Transverse colon (tissue), 4 donors: ENCODE data around the gene PAK4. TPM values are rescaled to one million over a fixed set of nuclear protein-coding genes. Genes with fewer than 3 reads are reported as not detected.
"Not testable (repeated sequence)": the region's sequence is repeated elsewhere in the genome, so short reads cannot be mapped to it uniquely, and the experiment has no call there.

Source experiments
- DNase-seq: peaks from one replicate; pipeline ENCODE4 v3.0.0-alpha.2; 2019
- H3K27ac ChIP-seq, 4 donors: fragments of 200-600 bp; sonication (generic); 2 replicates each; pipeline ENCODE4 v1.5.1; 2016 to 2018; ENCODE audit warnings: inconsistent platforms in 4 of 4
- H3K27me3 ChIP-seq: fragments of 200-600 bp; sonication (generic); 2 replicates; pipeline ENCODE4 v1.5.1; 2017; ENCODE audit warnings: inconsistent platforms
- H3K36me3 ChIP-seq, 4 donors: fragments of 200-600 bp; sonication (generic); 2 replicates each; pipeline ENCODE4 v1.5.1; 2017 to 2019; ENCODE audit warnings: inconsistent platforms in 4 of 4
- H3K4me1 ChIP-seq, 4 donors: fragments of 200-600 bp; sonication (generic); 2 replicates each; pipeline ENCODE4 v1.5.1; 2017 to 2020; ENCODE audit warnings: inconsistent platforms in 4 of 4
- H3K4me3 ChIP-seq, 4 donors: fragments of 200-600 bp; sonication (generic); 1 replicate in 1 of 4; 2 replicates in 3 of 4; pipeline versions ENCODE4 v1.5.1 to v1.6.1; 2017 to 2019; ENCODE audit warnings: inconsistent platforms in 4 of 4
- H3K9me3 ChIP-seq, 2 donors: fragments of 200-600 bp; sonication (generic); 2 replicates each; pipeline ENCODE4 v1.5.1; 2017 to 2019; ENCODE audit warnings: inconsistent platforms in 2 of 2
- CTCF ChIP-seq, 5 experiments: fragments of 200-600 bp in 3 of 5; fragments of 450-650 bp in 2 of 5; sonication (generic) in 3 of 5; IDR thresholded peaks; 1 replicate in 2 of 5; 2 replicates in 3 of 5; pipeline ENCODE4 v1.5.1; 2016 to 2017; ENCODE audit warnings: antibody characterized with exemption in 5 of 5, inconsistent platforms in 3 of 5, mild to moderate bottlenecking in 2 of 5, moderate library complexity in 1 of 5
- EP300 ChIP-seq: sonication (generic); formaldehyde crosslinking; IDR thresholded peaks from one replicate; pipeline ENCODE4 v1.6.1; 2017; ENCODE audit warnings: antibody characterized with exemption, low read depth
- POLR2A ChIP-seq: fragments of 450-650 bp; IDR thresholded peaks from one replicate; pipeline ENCODE4 v1.6.1; 2016; ENCODE audit warnings: antibody characterized with exemption, mild to moderate bottlenecking, moderate library complexity
- POLR2AphosphoS5 ChIP-seq, 3 donors: sonication (generic); formaldehyde crosslinking; IDR thresholded peaks; one replicate each; pipeline ENCODE4 v1.6.1; 2016; ENCODE audit warnings: antibody characterized with exemption in 3 of 3
- WGBS, 2 donors: methylation state at CpG; one replicate each; pipeline ENCODE4 v1.1.5; 2018; ENCODE audit warnings: low coverage in 1 of 2; 5-methylcytosine and 5-hydroxymethylcytosine counted together
- in situ Hi-C, 4 donors: fragments of 200-750 bp; cut with MboI; loops; one replicate each; pipeline versions ENCODE4 v1.15.0 to v1.15.1; 2017; ENCODE audit warnings: low sequenced_read_pairs in 3 of 4, low pct_ligation_motif_present in 1 of 4, low pct_unique_long_range_greater_than_20kb in 1 of 4
- intact Hi-C: fragments of 100-400 bp; cut with DNase I; formaldehyde crosslinking; loops from one replicate; pipeline ENCODE4 v1.15.1; 2023; ENCODE audit warnings: low total_unique reads
- total RNA-seq, 4 donors: library from RNA; depleted of rRNA; stranded (reverse); fragments of >200 nt; gene quantifications; one replicate each; pipeline ENCODE4 v1.1.0, GENCODE V29; 2016

The PAK4 gene
- total RNA-seq, 4 donors from 2014 or later = 43.8 to 96.1 (median 63.2) TPM

DNA sequence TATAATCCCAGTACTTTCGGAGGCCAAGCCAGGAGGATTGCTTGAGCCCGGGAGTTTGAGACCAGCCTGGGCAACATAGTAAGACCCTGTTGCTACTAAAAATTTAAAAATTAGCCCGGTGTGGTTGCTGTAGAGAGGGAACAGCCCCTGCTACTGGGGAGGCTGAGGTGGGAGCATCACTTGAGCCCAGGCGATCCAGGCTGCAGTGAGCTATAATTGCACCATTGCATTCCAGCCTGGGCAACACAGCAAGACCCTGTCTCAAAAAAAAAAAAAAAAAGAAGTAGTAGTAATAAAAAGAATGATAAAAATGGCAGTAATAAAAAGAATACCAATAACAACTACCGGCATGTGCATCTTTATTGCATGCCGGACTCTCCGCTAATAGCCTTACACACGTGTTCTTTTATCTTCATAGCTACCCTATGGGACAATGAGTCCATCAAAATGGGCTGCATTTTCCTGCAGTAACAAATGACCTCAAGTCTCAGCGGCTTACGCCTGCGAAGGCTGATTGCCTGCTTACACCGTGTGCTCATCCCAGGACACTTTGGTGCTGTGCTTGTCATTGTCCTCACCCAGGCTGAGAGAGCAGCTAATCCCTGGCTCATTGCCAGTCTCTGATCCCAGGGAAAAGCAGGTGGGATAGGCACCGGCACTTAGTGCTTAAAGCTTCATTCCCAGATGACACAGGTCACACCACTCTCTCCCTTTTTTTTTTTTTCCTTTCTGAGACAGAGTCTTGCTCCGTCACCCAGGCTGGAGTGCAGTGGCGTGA is 92.8 kb downstream of the PAK4 start:
- Histone ChIP-seq H3K27me3 (peaks cover 26% of the 10 kb centered on the region), H3K36me3 (no peaks in the 10 kb centered on the region), H3K27ac (no peak overlapping the region), H3K4me3 (no peak overlapping the region), H3K4me1 (no peaks in the 10 kb centered on the region), H3K9me3 (no peaks in the 10 kb centered on the region)
- 79% methylated on average over 9 to 15 of the region's 15 CpGs for WGBS, 2 donors
- TF ChIP-seq POLR2AphosphoS5 (IDR thresholded peaks at IDR 0.05) = no peak
- TF ChIP-seq EP300 = no peak
- no peak for TF ChIP-seq CTCF (IDR thresholded peaks at IDR 0.05)
- no peak for TF ChIP-seq POLR2A
- in situ Hi-C loops = loop anchor here in 1 of 4 donors (25.0 kb wide), 1 partner anchor 631 kb away; no protein-coding TSS in a partner anchor
- intact Hi-C loops = no loop called here
- DNase-seq = no peak

GRCh38 chr19:39219108-39219507 is 93.5 kb downstream of the PAK4 start:
- in situ Hi-C loops = loop anchor here in 1 of 4 donors (25.0 kb wide), 1 partner anchor 632 kb away; no protein-coding TSS in a partner anchor
- intact Hi-C loops, H3K36me3 ChIP-seq, H3K4me3 ChIP-seq, H3K4me1 ChIP-seq, H3K9me3 ChIP-seq, H3K27ac ChIP-seq, DNase-seq: not testable (repeated sequence)
- H3K27me3 ChIP-seq = peaks cover 32% of the 10 kb centered on the region
- 55 to 65% methylated on average over 8 to 10 of the region's 10 CpGs for whole genome bisulfite sequencing, 2 donors

DNA sequence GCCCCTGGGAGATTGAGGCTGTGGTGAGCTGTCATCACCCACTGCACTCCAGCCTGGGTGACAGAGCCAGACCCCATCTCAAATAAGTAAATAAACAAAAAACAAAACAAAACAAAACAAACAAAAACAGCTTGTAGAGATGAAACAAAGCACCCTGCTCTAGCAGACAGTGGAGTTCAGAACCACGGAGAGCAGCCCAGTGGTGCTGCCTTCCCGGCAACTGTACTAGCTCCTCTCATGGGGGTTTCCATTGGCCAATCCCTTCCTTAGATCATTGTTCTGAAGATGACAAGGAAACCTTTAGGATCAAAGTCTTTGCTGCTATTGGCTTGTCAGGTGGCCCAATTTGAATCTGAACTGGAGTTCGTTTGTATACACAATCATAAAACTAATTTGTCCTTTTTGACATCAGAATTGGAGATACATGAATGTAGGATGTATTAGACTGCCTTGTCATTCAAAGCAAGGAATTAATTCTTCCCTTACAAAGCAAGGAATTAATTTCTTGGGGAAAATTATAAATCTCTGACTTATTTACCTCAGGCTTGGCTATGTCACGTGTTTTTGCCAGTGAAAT is 98.2 kb downstream of the PAK4 start:
- 30 to 31% methylated on average over 3 to 4 of the region's 4 CpGs for WGBS, 2 donors
- DNase-seq = no peak
- peaks cover 38% of the 10 kb centered on the region for H3K27me3 ChIP-seq

GRCh38 chr19:39224910-39225309 is 99.3 kb downstream of the PAK4 start:
- no peak overlapping the region for H3K4me3 ChIP-seq
- in situ Hi-C loops (loop anchor here in 1 of 4 donors (25.0 kb wide), 1 partner anchor 638 kb away; no protein-coding TSS in a partner anchor), intact Hi-C loops (no loop called here)
- H3K4me1 ChIP-seq = no peaks in the 10 kb centered on the region
- H3K36me3 ChIP-seq = no peaks in the 10 kb centered on the region
- WGBS, 2 donors = 26% methylated on average over 3 of the region's 3 CpGs; no CpG with 5 or more reads in 1 of the 2 donors
- DNase-seq = no peak
- no peak overlapping the region for H3K27ac ChIP-seq
- H3K27me3 ChIP-seq = peaks cover 38% of the 10 kb centered on the region
- H3K9me3 ChIP-seq = no peaks in the 10 kb centered on the region
- no peak for TF ChIP-seq EP300
- no peak for TF ChIP-seq CTCF (IDR thresholded peaks at IDR 0.05)
- TF ChIP-seq POLR2A = no peak
- TF ChIP-seq POLR2AphosphoS5 (IDR thresholded peaks at IDR 0.05) = no peak

More for the DNA sequence above, 98.2 kb downstream of the PAK4 start:
- Histone ChIP-seq H3K36me3 (no peaks in the 10 kb centered on the region), H3K9me3 (no peaks in the 10 kb centered on the region), H3K4me1 (no peaks in the 10 kb centered on the region), H3K27ac (no peak overlapping the region), H3K4me3 (no peak overlapping the region)
- intact Hi-C loops = no loop called here
- TF ChIP-seq EP300 = no peak
- no peak for TF ChIP-seq POLR2AphosphoS5 (IDR thresholded peaks at IDR 0.05)
- TF ChIP-seq CTCF (IDR thresholded peaks at IDR 0.05) = no peak
- no peak for TF ChIP-seq POLR2A
- in situ Hi-C loops = loop anchor here in 1 of 4 donors (25.0 kb wide), 1 partner anchor 636 kb away; no protein-coding TSS in a partner anchor

Other genes starting within 250 kb of the PAK4 start
- gene RINL, start 247.5 kb upstream of the PAK4 start, total RNA-seq = 1 to 10 TPM; 1.8 to 7.0 (median 3.6) TPM
- 100 to 1,000 TPM in 1 of 4 donors, 10 to 100 TPM in 3; 56.3 to 128 (median 64.2) TPM for gene SIRT2, start 226.2 kb upstream of the PAK4 start, total RNA-seq
- gene NFKBIB, start 225.8 kb upstream of the PAK4 start, total RNA-seq = 10 to 100 TPM in 3 of 4 donors, 1 to 10 TPM in 1; 6.2 to 53.9 (median 29.4) TPM
- gene CCER2, start 213.6 kb upstream of the PAK4 start, total RNA-seq = not detected
- 100 to 1,000 TPM in 1 of 4 donors, 10 to 100 TPM in 3; 21.4 to 186 (median 42.7) TPM for gene SARS2, start 195.0 kb upstream of the PAK4 start, total RNA-seq
- 10 to 100 TPM; 23.7 to 42.6 (median 34.7) TPM for gene MRPS12, start 194.8 kb upstream of the PAK4 start, total RNA-seq
- gene FBXO17, start 150.0 kb upstream of the PAK4 start, total RNA-seq = 1 to 10 TPM; 2.2 to 7.8 (median 2.4) TPM
- gene FBXO27, start 93.2 kb upstream of the PAK4 start, total RNA-seq = 1 to 10 TPM in 2 of 4 donors, under 1 TPM in 1, not detected in 1; 0.14 to 1.5 (median 1.1) TPM
- not detected for gene ACP7, start 41.4 kb upstream of the PAK4 start, total RNA-seq
- 1 to 10 TPM in 2 of 4 donors, under 1 TPM in 1, not detected in 1; 0.14 to 3.0 (median 1.1) TPM for gene NCCRP1, start 71.2 kb downstream of the PAK4 start, total RNA-seq
- not detected for gene SYCN, start 78.5 kb downstream of the PAK4 start, total RNA-seq
- gene IFNL3, start 119.2 kb downstream of the PAK4 start, total RNA-seq = not detected
- gene IFNL4, start 123.1 kb downstream of the PAK4 start, total RNA-seq = not detected
- gene IFNL2, start 142.6 kb downstream of the PAK4 start, total RNA-seq = not detected
- gene IFNL1, start 170.6 kb downstream of the PAK4 start, total RNA-seq = not detected
- under 1 TPM in 2 of 4 donors, not detected in 2; 0.14 to 0.64 TPM for gene LRFN1, start 195.1 kb downstream of the PAK4 start, total RNA-seq
- 10 to 100 TPM in 2 of 4 donors, 1 to 10 TPM in 1, not detected in 1; 7.6 to 18.7 (median 17.6) TPM for gene GMFG, start 210.3 kb downstream of the PAK4 start, total RNA-seq
- gene SAMD4B, start 216.6 kb downstream of the PAK4 start, total RNA-seq = 100 to 1,000 TPM in 1 of 4 donors, 10 to 100 TPM in 3; 60.7 to 102 (median 77.1) TPM